Cardiac septum (tissue), 1 donor: ENCODE data around the gene PROC. TPM values are rescaled to one million over a fixed set of nuclear protein-coding genes. Genes with fewer than 3 reads are reported as not detected.

ENCODE experiments used
- DNase-seq: peaks from one replicate; pipeline ENCODE4 v3.0.0-alpha.2; 2020; ENCODE audit warnings: low spot score
- intact Hi-C: fragments of 100-400 bp; cut with DNase I; formaldehyde crosslinking; loops from one replicate; pipeline ENCODE4 v1.14.0; 2022
- microRNA-seq: library from miRNA; unstranded; fragments of <30 nt; microRNA quantifications from one replicate; pipeline ENCODE4 v1.2.0, GENCODE V29; 2020
- total RNA-seq: library from RNA; stranded (reverse); fragmentation: NEBNext Ultra II Directional; extraction: Animal tissue kit (Norgen Biotek cat#: 25700); gene quantifications from one replicate; pipeline ENCODE4 v1.2.1, GENCODE V29; 2021
- donor health status: DM: no; HTN: no; CAD: no.

The PROC gene
- total RNA-seq, 1 donor from 2014 or later: not detected

DNA sequence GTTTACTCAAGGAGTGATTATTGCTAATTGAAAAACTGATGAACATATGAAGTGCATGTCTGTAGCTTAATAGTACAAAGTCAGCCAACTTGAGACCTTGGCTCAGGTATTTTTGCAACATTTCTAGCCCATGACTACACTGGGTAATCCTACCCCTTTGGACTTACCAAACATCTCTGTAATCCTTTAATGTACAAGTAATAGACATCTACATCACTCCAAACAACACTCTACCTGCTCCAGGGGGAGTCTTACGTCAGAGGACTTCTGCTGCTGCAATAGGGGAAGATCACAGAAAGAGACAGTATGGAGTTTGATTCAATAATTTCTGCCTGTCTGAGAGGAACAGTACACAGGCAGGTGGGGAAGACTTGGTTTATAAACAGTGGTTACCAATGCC is 54.0 kb downstream of the PROC start:
- no peak for DNase-seq
- intact Hi-C loops: no loop called here

DNA sequence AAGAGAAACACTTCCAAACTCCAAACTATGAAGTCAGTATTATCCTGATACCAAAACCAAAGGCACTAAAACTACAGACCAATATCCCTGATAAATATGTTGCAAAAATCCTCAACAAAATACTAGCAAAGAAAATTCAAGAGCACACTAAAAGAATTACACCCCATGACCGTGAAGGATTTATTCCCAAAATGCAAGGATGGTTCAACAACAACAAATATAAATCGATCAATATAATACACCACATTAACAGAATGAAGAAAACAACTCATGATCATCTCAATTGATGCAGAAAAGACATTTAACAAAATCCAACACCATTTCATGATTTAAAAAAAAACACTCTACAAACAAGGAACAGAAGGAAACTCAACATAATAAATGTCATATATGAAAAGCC is 57.6 kb downstream of the PROC start:
- DNase-seq: no peak

More for the DNA sequence above, 57.6 kb downstream of the PROC start:
- intact Hi-C loops: loop anchor here (5.0 kb wide), 1 partner anchor 148 kb away; no protein-coding TSS in a partner anchor

Small RNA genes lying within 50 kb of the gene (microRNA-seq; reads per million reads assigned to microRNA genes)
- not detected for gene MIR4783

Other genes with a start within 250 kb of the PROC start
- gene CYP27C1, start 198.1 kb upstream of the PROC start, total RNA-seq: not detected
- 23.4 TPM for gene ERCC3, start 124.3 kb upstream of the PROC start, total RNA-seq
- 31.6 TPM for gene MAP3K2, start 30.5 kb upstream of the PROC start, total RNA-seq
- 40.7 TPM for gene IWS1, start 108.1 kb downstream of the PROC start, total RNA-seq
- gene MYO7B, start 117.3 kb downstream of the PROC start, total RNA-seq: 0.78 TPM
- gene GPR17, start 227.7 kb downstream of the PROC start, total RNA-seq: 0.19 TPM